Gastroesophageal sphincter (tissue), 3 donors: ENCODE data around the gene BLOC1S1.

Source experiments
- EP300 ChIP-seq: sonication (generic); formaldehyde crosslinking; IDR thresholded peaks from one replicate; pipeline ENCODE4 v1.6.1; 2017; ENCODE audit warnings: antibody characterized with exemption, mild to moderate bottlenecking
- POLR2A ChIP-seq, 2 donors: fragments of 450-650 bp; IDR thresholded peaks; one replicate each; pipeline ENCODE4 v1.6.1; 2017; ENCODE audit warnings: antibody characterized with exemption in 2 of 2, mild to moderate bottlenecking in 2 of 2, moderate library complexity in 1 of 2
- POLR2AphosphoS5 ChIP-seq: sonication (generic); formaldehyde crosslinking; IDR thresholded peaks from one replicate; pipeline ENCODE4 v1.6.1; 2017; ENCODE audit warnings: antibody characterized with exemption
- TF ChIP-seq, protein P1 (sequence below), 4 experiments: fragments of 200-600 bp in 2 of 4; fragments of 450-650 bp in 2 of 4; sonication (generic) in 1 of 4; IDR thresholded peaks; one replicate each; pipeline ENCODE4 v1.5.1; 2017 to 2019; ENCODE audit warnings: antibody characterized with exemption in 4 of 4, mild to moderate bottlenecking in 2 of 4, moderate library complexity in 2 of 4

DNA sequence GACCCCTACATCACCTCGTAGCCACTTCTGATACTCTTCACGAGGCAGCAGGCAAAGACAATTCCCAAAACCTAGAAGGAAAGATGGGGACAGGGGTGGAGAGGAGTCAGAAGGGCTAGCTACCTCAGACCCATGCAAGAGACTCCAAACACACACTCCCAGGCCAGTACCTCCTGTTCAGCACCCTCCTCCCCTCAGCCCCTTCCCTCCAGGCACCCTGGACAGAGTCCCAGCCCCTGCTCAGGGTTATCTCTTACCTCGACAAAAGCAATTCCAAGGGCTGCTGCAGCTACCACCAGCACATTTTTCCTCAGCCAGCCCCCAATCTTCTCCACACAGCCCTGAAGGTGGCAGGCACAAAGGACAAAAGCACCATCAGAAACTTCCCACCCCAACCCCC is 9.7 kb downstream of the BLOC1S1 start:
- TF ChIP-seq, protein P1, sequence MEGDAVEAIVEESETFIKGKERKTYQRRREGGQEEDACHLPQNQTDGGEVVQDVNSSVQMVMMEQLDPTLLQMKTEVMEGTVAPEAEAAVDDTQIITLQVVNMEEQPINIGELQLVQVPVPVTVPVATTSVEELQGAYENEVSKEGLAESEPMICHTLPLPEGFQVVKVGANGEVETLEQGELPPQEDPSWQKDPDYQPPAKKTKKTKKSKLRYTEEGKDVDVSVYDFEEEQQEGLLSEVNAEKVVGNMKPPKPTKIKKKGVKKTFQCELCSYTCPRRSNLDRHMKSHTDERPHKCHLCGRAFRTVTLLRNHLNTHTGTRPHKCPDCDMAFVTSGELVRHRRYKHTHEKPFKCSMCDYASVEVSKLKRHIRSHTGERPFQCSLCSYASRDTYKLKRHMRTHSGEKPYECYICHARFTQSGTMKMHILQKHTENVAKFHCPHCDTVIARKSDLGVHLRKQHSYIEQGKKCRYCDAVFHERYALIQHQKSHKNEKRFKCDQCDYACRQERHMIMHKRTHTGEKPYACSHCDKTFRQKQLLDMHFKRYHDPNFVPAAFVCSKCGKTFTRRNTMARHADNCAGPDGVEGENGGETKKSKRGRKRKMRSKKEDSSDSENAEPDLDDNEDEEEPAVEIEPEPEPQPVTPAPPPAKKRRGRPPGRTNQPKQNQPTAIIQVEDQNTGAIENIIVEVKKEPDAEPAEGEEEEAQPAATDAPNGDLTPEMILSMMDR (IDR thresholded peaks at IDR 0.05) = no peak
- TF ChIP-seq EP300 = no peak
- TF ChIP-seq POLR2AphosphoS5 = no peak
- TF ChIP-seq POLR2A (IDR thresholded peaks at IDR 0.05) = no peak
